NCI-H1694 treated with DMSO at 0.1 percent for 48 hours (cell line): ENCODE data around the gene NCF4.

Experiments
- DNase-seq: peaks from one replicate; lab custom pipeline; 2025; lab: John Stamatoyannopoulos, UW

Gene NCF4

DNA sequence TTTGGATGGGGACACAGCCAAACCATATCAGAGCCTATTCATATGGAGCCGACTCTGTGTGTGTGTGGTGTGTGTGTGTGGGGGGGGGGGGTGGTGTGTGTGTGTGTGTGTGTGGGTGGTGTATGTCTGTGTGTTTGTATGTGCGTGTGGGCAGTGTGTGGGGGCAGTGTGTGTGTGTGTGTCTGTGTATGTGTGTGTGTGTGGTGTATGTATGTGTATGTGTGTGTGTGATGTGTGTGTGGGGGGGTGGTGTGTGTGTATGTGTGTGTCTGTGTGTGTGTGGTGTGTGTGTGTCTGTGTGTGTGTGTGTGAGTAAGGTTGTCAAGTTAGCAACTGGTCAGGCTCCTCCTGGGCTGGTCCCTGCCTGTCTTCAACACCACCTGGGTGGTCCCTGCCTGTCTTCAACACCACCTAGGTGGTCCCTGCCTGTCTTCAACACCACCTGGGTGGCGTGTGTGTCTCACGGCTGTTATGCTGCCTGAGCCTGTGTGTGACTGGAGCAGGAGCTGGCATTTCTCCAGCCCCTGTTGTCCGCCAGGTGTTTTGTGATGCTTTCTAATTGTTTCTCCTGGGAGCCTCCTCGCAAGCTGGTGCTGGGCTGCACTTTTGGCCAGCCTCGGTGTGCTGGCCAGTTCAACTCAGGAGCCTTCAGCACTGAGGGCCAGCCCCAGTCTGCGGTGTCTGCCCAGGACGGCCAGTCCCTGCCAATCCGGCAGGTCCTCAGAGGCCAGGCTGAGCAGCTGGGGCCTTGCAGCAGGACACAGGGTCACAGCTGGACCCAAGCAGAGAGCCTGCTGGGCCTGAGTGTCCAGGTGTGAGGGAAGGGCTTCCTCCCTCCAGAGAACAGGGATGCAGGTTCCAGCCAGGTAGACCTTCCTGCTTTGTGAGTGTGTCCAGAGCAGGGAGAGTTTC is 22.4 kb upstream of the NCF4 start:
- DNase-seq = no peak

DNA sequence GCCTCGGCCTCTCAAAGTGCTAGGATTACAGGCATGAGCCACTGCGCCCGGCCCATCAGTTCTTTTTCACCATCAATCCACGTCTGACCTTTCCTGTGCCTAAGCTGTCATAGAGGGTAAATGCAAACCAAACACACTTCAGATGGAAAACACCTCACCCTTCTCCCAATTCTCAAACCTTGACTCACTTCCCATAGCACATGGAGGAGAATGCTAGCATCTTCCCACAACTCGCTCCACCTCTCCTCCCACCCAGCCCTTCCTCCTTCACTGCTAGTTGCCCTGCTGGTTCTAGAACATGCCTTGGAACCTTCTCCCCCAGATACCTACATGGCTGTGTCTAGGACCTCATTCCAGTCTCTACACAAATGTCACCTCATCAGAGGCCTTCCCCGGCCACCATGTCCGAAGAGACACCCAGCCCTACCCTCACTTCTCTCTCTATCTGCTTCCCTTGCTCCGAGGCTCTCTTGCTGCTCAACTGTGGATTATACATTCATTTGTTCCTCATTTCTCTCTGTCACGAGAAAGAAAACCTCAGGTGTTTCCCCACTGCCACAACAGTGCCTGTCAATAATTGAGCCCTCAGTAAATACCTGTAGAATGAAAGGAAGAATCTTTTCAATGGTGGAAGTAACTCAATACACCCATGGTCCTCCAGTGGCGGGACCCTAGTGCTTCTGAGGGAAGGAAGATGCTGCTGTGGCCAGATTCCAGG is 21.3 kb upstream of the NCF4 start:
- DNase-seq = no peak

GRCh38 chr22:36840106-36840505 is 20.7 kb upstream of the NCF4 start:
- no peak for DNase-seq

- DNase-seq = no peak
Measured at GRCh38 chr22:36846271-36846670, 14.5 kb upstream of the NCF4 start.

DNA sequence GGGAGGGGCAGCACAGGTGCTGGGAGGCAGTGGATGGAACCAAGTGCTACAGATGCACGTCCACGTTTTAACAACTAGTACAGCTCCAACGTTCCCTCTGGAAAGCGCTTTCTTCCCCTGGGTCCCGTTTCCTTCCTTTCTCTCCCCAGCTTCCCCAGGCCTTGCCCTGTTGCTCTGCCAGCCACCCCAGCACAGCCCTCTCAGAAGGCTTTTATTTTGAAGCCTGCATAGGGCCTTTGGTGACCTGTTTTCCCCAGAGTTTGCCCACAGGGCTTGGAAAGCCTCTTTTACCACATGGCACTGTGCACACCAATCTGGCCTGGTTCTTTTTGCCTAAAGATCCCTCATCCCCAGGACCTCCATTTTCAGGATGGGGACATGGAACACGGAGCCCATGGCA is 13.9 kb upstream of the NCF4 start:
- no peak for DNase-seq

DNA sequence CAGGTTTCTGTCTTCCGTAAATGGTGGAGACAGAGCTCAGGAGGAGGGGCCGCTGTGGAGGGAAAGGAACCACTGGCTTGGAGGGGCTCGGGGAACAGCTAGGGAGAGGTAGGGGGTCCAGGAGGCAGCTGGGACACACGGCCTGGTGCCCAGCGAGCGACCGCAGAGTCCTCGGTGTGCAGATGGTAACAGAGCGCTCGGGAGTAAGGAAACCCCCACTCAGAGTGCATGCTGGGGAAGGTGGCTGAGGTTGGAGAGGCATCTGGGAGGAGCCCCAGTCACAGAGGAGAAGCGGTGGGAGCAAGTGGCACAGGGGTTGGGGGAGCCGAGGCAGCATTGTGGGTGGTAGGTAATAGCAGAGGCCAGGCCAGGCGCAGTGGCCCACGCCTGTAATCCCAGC is 10.8 kb upstream of the NCF4 start:
- DNase-seq = no peak

DNA sequence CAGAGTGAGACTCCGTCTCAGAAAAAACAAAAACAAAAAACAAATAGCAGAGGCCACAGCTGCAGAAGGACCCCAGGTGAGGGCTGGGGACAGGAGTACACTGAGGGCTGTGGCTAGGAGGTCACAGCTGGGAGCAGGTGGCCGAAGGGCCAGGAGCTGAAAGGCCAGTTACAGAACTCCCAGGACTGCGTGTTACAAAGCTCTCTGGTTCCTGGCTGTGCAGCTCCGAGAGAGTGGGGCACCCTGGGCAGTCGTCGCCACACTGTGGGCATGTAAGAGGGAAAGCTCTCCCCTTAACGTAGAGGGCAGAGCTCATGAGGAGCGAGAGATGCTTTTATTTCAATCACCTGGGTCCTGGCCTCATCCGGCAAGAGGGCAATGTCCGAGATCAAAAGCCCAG is 10.1 kb upstream of the NCF4 start:
- DNase-seq = no peak

- no peak for DNase-seq
Measured at GRCh38 chr22:36852056-36852973, 8.5 kb upstream of the NCF4 start.

DNA sequence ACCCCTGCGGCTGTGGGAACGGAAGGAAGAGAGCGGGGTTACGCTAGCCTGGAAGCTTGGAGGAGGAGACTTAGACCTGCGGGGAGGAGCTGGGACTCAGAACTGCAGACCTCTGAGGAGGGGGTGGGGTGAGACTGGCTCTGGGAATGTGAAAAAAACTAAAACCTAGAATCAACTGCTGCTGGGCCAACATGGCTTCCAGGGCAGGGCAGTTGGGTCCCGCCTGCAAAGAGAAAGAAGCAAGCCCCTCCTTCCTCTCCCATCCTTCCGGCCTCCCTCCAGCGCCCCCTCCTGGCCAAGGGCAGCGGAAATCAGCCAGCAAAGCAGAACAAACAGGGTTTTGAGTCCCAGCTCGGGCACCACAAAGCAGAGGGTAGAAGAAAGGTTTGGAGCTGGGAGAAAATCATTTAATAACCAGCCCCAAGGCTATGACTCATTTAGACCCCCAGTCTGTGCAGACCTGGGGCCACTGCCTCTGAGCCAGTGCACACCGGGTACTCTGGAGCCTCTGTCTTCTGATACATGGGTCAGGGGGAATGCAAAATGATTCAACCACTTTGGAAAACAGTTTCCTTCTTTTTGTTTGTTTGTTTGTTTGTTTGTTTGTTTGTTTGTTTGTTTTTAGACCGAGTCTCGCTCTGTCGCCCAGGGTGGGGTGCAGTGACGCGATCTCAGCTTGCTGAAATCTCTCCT is 7.3 kb upstream of the NCF4 start:
- no peak for DNase-seq

- DNase-seq = no peak
Measured at GRCh38 chr22:36855478-36855877, 5.3 kb upstream of the NCF4 start.

GRCh38 chr22:36856121-36856791 is 4.5 kb upstream of the NCF4 start:
- peak; percentile 41 for DNase-seq

DNA sequence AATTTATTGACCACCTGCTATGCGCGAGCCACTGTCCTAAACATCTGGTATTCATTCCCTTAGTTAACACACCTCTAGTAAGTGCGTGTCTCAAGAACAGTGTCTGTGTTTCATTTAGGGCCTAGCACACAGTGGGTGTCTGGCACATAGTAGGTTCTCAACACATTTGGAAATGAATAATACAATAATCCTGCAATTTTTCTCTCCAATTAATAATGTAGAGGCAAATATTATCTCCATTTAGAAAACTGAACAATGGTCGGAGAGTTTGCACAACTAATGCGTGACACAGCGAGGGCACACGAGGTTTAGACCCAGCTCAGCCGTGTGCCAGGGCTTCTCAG is 4.0 kb upstream of the NCF4 start:
- DNase-seq = no peak

DNA sequence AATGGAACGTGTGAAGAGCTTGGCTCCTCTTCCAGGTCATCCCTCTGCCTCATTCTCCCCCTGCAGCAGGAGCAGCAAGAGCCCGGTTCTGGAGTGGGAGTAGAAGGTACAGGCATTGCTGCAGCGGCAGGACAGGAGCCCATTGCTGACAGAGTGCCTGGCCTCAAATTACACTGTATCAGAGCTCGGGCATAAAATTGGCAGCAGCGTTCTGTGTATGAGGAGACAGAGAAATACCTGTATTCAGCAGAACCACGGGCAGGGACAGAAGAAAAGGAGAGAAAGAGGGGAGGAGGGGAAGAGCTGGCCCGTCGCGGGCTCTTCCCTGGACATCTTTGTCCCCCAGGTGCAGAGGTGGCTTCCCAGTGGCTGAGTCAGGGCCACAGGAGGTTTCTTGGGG is 2.6 kb upstream of the NCF4 start:
- no peak for DNase-seq

DNA sequence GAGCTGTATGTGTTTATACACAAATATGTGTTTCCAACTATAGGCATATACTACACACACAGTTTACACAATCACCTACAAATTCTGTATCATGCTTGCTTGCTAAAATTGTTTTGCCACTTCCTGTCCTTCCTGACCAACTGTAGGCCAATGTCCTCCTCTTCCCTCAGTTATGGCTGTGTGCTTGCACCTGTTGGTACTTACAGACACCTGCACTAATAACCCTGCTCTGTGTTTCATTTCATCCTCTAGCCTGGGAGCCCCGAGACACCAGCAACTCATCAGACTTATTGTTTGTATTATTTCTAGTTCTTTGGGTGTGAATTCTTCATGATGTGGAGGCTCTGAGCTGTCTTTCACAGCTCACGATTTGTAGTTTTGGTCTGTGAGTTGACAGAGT is 1.8 kb upstream of the NCF4 start:
- no peak for DNase-seq

GRCh38 chr22:36860017-36860416 is 789 bp upstream of the NCF4 start:
- no peak for DNase-seq

DNA sequence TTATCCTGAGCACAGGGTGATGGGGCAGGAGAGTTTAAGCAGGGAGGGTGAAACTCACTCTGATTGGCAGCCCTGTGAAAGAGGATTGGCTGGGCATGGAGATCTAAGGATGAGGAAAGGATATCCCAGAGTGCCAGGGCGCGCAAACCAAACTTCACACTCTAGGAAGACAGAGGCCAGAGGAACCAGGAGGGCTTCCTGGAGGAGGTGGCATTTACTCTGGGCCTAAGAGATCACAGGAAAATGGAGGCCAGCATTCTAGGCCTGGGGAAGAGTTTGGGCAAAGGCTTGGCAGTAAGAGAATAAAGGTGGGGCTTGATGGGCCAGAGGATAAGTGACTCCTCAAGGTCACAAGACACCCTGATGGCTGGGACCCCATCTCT is 377 bp upstream of the NCF4 start:
- DNase-seq = no peak

DNA sequence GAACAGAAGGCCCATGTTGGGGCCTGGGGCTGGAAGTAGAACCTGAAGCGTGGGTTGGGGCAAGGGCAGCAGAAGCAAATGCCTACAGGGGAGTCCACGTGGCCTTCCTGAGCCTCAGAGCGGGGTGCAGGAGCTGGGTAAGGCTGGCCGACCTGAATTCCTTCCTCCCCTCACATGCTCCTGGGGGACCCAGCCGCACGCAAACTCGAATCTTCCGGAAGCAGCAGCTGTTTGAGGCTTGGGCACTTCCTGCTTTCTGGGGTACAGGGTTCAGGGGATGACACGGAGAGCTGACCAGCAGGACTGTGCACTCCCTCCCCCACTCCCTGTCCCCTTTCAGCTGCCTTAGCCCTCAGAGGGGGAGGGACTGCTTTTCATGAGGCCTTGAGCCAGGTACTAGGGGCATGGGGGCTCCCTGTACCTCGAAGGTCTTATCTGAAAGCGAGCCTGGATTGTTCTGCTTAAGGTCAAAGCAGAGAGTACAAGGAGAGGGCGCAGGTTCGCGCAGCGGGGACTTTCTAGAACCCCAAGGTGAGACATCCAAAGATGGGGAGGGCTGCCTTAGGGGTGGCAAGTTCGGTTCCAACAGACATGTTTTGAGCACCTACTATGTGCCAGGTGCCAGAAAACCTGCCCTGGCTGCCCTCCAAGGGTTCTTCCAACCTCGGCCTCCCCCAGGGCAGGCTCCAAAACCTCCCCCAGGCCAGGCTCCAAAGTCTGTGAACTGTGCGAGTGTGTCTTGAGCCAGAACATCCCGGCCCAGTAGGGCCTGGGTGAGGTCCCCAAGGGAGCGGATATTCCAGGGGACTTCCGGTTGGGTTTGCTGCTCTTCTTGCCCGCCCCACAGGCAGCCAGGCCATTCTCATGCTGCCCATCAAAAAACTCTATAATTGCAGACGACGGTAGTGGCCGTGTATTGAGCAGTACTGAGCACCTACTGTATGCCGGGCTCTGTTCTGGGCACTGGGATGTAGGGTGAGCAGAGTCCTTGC is 1.7 kb downstream of the NCF4 start:
- DNase-seq = no peak

- DNase-seq = no peak
Measured at GRCh38 chr22:36863281-36863680, 2.5 kb downstream of the NCF4 start.

DNA sequence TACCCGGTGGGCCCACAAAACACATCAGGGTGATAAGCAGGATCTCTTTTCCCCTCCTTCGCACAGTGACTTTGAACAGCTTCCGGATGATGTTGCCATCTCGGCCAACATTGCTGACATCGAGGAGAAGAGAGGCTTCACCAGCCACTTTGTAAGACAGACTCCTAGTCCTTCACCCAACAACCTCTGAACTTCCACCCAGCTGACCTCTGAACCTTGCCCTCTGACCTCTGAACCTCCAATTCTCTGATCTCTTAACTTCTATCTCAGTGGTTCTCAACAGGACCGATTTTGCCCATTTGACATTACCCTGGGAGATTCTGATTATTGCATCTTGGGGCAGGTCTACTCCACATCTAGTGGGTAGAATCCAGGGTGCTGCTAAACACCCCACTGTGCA is 3.2 kb downstream of the NCF4 start:
- no peak for DNase-seq
